Progenitor cell of endocrine pancreas (in vitro differentiated cells): ENCODE data around the gene PFN1. TPM values are rescaled to one million over a fixed set of nuclear protein-coding genes. Genes with fewer than 3 reads are reported as not detected.
A peak's percentile ranks its signal among the peaks of the same experiment; 100 is the strongest.
"Not testable (repeated sequence)": the region's sequence is repeated elsewhere in the genome, so short reads cannot be mapped to it uniquely, and the experiment has no call there.

ENCODE experiments used
- DNase-seq: peaks from one replicate; pipeline ENCODE4 v3.0.0; 2021; ENCODE audit warnings: low spot score; ENCODE audit not compliant: unreplicated experiment
- H3K27ac Mint-ChIP-seq: 2 replicates; pipeline ENCODE4 v1.8.0; 2021; ENCODE audit warnings: mild to moderate bottlenecking, moderate library complexity, mixed read lengths
- H3K27me3 Mint-ChIP-seq: 2 replicates; pipeline ENCODE4 v1.8.0; 2021; ENCODE audit warnings: mixed read lengths
- H3K36me3 Mint-ChIP-seq: 2 replicates; pipeline ENCODE4 v1.8.0; 2022; ENCODE audit warnings: mixed read lengths; ENCODE audit not compliant: insufficient read depth
- H3K4me1 Mint-ChIP-seq: 2 replicates; pipeline ENCODE4 v1.8.0; 2021; ENCODE audit warnings: low read depth, mixed read lengths
- H3K4me3 Mint-ChIP-seq: 2 replicates; pipeline ENCODE4 v1.8.0; 2021; ENCODE audit warnings: low read depth, mild to moderate bottlenecking, moderate library complexity, mixed read lengths
- H3K9me3 Mint-ChIP-seq: 2 replicates; pipeline ENCODE4 v1.8.0; 2021; ENCODE audit warnings: low read depth, mixed read lengths
- total RNA-seq: library from RNA; stranded (reverse); gene quantifications from 2 replicates; pipeline ENCODE4 v1.2.1, GENCODE V29; 2021
- TF ChIP-seq, protein P1 (sequence below): fragments of 200-600 bp; sonication (generic); IDR thresholded peaks from one replicate; pipeline ENCODE4 v1.5.0; 2021; ENCODE audit warnings: antibody characterized with exemption, mild to moderate bottlenecking; ENCODE audit not compliant: unreplicated experiment

Gene PFN1
- total RNA-seq, 1 donor from 2014 or later = 372 TPM

DNA sequence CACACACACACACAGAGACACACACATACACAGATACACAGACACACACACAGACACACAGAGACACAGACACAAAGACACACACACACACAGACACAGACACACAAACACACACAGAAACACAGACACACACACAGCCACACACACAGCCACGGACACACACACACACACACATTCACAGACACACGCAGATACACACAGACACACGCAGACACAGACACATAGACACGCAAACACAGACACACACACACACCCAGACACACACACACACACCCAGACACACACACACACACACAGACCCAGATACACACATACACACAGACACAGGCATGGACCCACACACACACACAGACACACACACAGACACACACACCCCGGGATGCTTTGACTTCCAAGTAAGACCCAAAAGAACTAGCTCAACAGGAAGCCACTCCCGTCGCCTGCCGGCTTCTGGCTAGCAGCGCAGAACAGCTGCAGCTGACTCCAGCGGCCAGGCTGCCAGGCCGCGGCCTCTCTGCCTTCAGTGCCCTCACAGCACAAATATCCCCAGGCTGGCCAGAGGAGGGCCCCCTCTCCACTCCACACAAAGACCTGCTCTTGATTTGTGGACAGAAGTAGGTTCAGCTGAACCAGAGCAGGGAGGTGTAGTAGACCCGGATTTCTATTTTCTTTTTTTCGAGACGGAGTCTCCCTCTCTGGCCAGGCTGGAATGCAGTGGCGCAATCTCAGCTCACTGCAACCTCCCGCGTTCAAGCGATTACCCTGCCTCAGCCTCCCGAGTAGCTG, 39.4 kb downstream of the PFN1 start:
- H3K4me1 Mint-ChIP-seq = peaks cover 5% of the 10 kb centered on the region
- peaks cover 10% of the 10 kb centered on the region for H3K27me3 Mint-ChIP-seq
- no peaks in the 10 kb centered on the region for H3K9me3 Mint-ChIP-seq
- no peak overlapping the region for H3K4me3 Mint-ChIP-seq
- peak; percentile 73 for DNase-seq
- H3K27ac Mint-ChIP-seq = no peak overlapping the region
- TF ChIP-seq, protein P1, sequence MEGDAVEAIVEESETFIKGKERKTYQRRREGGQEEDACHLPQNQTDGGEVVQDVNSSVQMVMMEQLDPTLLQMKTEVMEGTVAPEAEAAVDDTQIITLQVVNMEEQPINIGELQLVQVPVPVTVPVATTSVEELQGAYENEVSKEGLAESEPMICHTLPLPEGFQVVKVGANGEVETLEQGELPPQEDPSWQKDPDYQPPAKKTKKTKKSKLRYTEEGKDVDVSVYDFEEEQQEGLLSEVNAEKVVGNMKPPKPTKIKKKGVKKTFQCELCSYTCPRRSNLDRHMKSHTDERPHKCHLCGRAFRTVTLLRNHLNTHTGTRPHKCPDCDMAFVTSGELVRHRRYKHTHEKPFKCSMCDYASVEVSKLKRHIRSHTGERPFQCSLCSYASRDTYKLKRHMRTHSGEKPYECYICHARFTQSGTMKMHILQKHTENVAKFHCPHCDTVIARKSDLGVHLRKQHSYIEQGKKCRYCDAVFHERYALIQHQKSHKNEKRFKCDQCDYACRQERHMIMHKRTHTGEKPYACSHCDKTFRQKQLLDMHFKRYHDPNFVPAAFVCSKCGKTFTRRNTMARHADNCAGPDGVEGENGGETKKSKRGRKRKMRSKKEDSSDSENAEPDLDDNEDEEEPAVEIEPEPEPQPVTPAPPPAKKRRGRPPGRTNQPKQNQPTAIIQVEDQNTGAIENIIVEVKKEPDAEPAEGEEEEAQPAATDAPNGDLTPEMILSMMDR = peak; percentile 78
- H3K36me3 Mint-ChIP-seq = no peaks in the 10 kb centered on the region

DNA sequence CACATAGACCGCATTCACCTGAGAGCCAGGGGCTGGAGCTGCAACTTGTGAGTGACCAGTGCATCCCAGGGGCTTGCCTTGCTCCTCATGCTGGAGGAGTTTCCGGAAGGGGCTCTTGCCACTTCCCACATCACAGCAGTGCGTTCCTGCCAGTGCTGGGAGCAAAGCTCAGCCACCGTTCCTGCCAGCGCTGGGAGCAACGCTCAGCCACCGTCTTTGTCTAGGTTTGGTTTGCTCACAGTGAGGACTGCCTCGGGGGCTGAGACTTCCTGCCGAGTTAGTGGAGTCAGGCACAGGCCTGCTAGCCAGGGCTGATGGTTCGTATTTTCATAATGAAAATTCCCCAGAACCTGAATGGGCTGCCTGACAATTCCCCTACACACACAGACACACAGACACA, 40.0 kb downstream of the PFN1 start:
- no peak overlapping the region for H3K4me3 Mint-ChIP-seq
- H3K4me1 Mint-ChIP-seq = peaks cover 9% of the 10 kb centered on the region
- H3K9me3 Mint-ChIP-seq = no peaks in the 10 kb centered on the region
- TF ChIP-seq, protein P1 = no peak
- no peak overlapping the region for H3K27ac Mint-ChIP-seq
- H3K27me3 Mint-ChIP-seq = peaks cover 12% of the 10 kb centered on the region
- no peaks in the 10 kb centered on the region for H3K36me3 Mint-ChIP-seq
- DNase-seq = no peak

DNA sequence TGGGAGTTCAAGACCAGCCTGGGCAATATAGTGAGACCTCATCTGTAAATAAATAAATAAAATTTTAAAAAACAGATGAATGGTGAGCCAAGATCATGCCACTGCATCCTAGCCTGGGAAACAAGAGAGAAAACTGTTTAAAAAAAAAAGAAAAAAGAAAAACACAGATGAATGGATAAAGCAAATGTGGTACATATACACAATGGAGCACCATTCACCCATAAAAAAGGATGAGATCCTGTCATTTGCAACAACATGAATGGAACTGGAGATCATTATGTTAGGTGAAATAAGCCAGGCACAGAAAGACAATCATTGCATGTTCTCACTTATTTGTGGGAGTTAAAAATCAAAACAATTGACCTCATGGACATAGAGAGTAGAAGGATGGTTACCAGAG, 41.7 kb downstream of the PFN1 start:
- not testable (repeated sequence) for H3K36me3 Mint-ChIP-seq, H3K9me3 Mint-ChIP-seq, H3K4me3 Mint-ChIP-seq, H3K27ac Mint-ChIP-seq, H3K4me1 Mint-ChIP-seq, DNase-seq
- peaks cover 20% of the 10 kb centered on the region for H3K27me3 Mint-ChIP-seq

DNA sequence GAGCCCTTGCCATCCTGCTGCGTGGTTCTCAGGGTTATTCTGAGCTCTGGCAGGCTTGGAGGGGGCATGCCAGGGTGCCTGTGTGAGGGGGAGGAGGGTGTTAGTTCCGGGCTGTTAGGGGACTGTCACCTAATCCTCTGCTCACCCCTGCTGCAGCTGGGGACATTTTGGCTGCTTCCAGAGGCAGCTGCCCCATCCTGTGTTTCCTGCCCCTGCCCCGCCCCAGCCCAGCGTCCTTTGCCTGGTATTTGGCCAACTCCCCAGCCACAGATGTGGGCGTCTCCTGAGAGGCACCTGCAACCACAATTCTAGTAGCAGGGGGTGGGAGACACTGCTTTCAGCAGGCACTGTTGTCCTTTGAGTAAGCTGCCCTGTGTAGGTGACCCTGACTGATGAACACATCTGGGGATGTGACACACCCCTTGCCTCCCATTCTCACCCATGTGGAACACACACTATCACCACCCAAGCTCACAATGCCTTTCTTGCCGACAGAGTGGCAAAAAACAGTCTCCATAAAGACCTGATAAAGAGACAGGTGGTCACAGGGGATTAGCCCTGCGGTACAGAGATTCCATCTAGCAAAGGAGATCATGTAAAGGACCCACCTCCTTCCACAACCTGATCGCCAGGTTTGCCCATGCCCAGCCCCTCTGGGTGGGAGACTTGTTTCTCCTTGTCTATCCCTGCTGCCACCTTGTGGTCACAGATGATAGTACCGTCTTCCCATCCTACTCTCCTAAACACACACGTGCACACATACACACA, 45.1 kb downstream of the PFN1 start, which contains the start of gene CHRNE:
Gene CHRNE (minus strand): TSS at position 48 of the 768 bp plus-strand sequence. CDS start 35 bp downstream, at position 13.
- Mint-ChIP-seq H3K36me3 (peaks cover 1% of the 10 kb centered on the region), H3K27me3 (peaks cover 30% of the 10 kb centered on the region), H3K4me1 (peaks cover 8% of the 10 kb centered on the region), H3K9me3 (no peaks in the 10 kb centered on the region), H3K4me3 (no peak within 1 kb of the TSS), H3K27ac (peak within 1 kb of the TSS; percentile 32)
- DNase-seq = peak; percentile 63
- TF ChIP-seq, protein P1 = peak; percentile 75

DNA sequence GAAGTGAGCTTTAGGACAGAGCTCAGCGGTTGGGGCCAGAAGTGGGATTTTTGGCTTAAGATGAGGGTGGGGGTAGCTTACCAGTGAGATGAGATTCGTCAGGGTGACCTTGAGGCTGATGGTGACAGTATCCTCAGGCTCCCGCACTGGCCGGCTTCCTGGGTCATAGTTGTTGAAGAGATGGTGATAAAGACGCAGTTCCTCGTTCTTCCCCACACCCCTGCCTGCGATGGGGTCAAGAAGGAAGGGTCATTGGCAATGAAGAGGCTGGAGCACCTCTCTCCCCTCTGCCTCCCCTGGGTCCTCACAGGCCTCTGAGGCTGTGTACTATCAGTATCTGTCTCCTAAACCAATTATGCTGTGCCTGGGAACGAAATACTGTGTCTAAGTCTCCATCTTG, 45.8 kb downstream of the PFN1 start:
- no peak overlapping the region for H3K4me3 Mint-ChIP-seq
- no peak for DNase-seq
- TF ChIP-seq, protein P1 = no peak
- H3K9me3 Mint-ChIP-seq = no peaks in the 10 kb centered on the region
- peaks cover 8% of the 10 kb centered on the region for H3K4me1 Mint-ChIP-seq
- H3K36me3 Mint-ChIP-seq = peaks cover 1% of the 10 kb centered on the region
- H3K27me3 Mint-ChIP-seq = peaks cover 30% of the 10 kb centered on the region
- H3K27ac Mint-ChIP-seq = no peak overlapping the region
